HG02642 (cell line): ENCODE measurements around the gene ANKRD9.
"Not testable (repeated sequence)": the region's sequence is repeated elsewhere in the genome, so short reads cannot be mapped to it uniquely, and the experiment has no call there.

ENCODE experiments used
- ATAC-seq: cut with Tn5 transposase; IDR thresholded peaks from one replicate; pipeline ENCODE4 v1.9.1; 2021; ENCODE audit warnings: mild to moderate bottlenecking; ENCODE audit not compliant: unreplicated experiment, poor library complexity

ANKRD9 gene

GRCh38 chr14:102509746-102510615 is at the start of gene ANKRD9:
TSS of gene ANKRD9 (minus strand) at chr14:102509776. CDS start at chr14:102507889, 1,887 bp downstream.
- ATAC-seq = peak; percentile 89

GRCh38 chr14:102558556-102558955 is 49.0 kb upstream of the ANKRD9 start:
- no peak for ATAC-seq

GRCh38 chr14:102557434-102558226 is 48.1 kb upstream of the ANKRD9 start:
- no peak for ATAC-seq

- no peak for ATAC-seq
Measured at GRCh38 chr14:102556098-102556677, 46.6 kb upstream of the ANKRD9 start.

GRCh38 chr14:102554821-102555819 is 45.5 kb upstream of the ANKRD9 start:
- ATAC-seq = peak; percentile 37

GRCh38 chr14:102551995-102552705 is 42.6 kb upstream of the ANKRD9 start:
- ATAC-seq = no peak

- ATAC-seq = not testable (repeated sequence)
Measured at GRCh38 chr14:102550927-102551401, 41.4 kb upstream of the ANKRD9 start.

GRCh38 chr14:102548616-102549240 is 39.2 kb upstream of the ANKRD9 start:
- ATAC-seq = no peak

GRCh38 chr14:102545461-102546265 is 36.1 kb upstream of the ANKRD9 start:
- no peak for ATAC-seq

- ATAC-seq = no peak
Measured at GRCh38 chr14:102544747-102545460, 35.3 kb upstream of the ANKRD9 start.

GRCh38 chr14:102544046-102544746 is 34.6 kb upstream of the ANKRD9 start:
- ATAC-seq = no peak

- no peak for ATAC-seq
Measured at GRCh38 chr14:102541771-102542170, 32.2 kb upstream of the ANKRD9 start.

GRCh38 chr14:102541029-102541491 is 31.5 kb upstream of the ANKRD9 start:
- ATAC-seq = not testable (repeated sequence)

GRCh38 chr14:102540315-102541028 is 30.9 kb upstream of the ANKRD9 start:
- no peak for ATAC-seq

GRCh38 chr14:102539544-102540314 is 30.2 kb upstream of the ANKRD9 start:
- ATAC-seq = no peak
